ENCODE data around the gene KCNJ16.

KCNJ16 gene

GRCh38 chr17:70078994-70079531, 4.0 kb downstream of the KCNJ16 start:
- DNase-seq (ENCODE audit: low read depth): no peak
- no peak for TF ChIP-seq CTCF (IDR thresholded peaks at IDR 0.05; ENCODE audit: control insufficient read depth, insufficient read depth, low read depth, low read length, missing control alignments)
- no peak overlapping the region for H3K4me3 ChIP-seq (ENCODE audit: control insufficient read depth, low read depth, low read length)

- H3K4me3 ChIP-seq (ENCODE audit: control insufficient read depth, low read depth, low read length): no peak overlapping the region
- DNase-seq (ENCODE audit: low read depth): no peak
- no peak for TF ChIP-seq CTCF (IDR thresholded peaks at IDR 0.05; ENCODE audit: control insufficient read depth, insufficient read depth, low read depth, low read length, missing control alignments)
Measured at GRCh38 chr17:70080541-70081347, 5.7 kb downstream of the KCNJ16 start.

GRCh38 chr17:70081885-70082284, 6.9 kb downstream of the KCNJ16 start:
- DNase-seq (ENCODE audit: low read depth): no peak
- no peak for TF ChIP-seq CTCF (IDR thresholded peaks at IDR 0.05; ENCODE audit: control insufficient read depth, insufficient read depth, low read depth, low read length, missing control alignments)
- no peak overlapping the region for H3K4me3 ChIP-seq (ENCODE audit: control insufficient read depth, low read depth, low read length)

- DNase-seq (ENCODE audit: low read depth): no peak
- TF ChIP-seq CTCF (IDR thresholded peaks at IDR 0.05; ENCODE audit: control insufficient read depth, insufficient read depth, low read depth, low read length, missing control alignments): no peak
Measured at GRCh38 chr17:70084476-70084875, 9.5 kb downstream of the KCNJ16 start.

GRCh38 chr17:70086516-70086915, 11.5 kb downstream of the KCNJ16 start:
- no peak for TF ChIP-seq CTCF (IDR thresholded peaks at IDR 0.05; ENCODE audit: control insufficient read depth, insufficient read depth, low read depth, low read length, missing control alignments)
- H3K4me3 ChIP-seq (ENCODE audit: control insufficient read depth, low read depth, low read length): no peak overlapping the region

More at GRCh38 chr17:70084476-70084875, 9.5 kb downstream of the KCNJ16 start:
- H3K4me3 ChIP-seq (ENCODE audit: control insufficient read depth, low read depth, low read length): no peak overlapping the region

GRCh38 chr17:70089513-70090148, 14.6 kb downstream of the KCNJ16 start:
- no peak for DNase-seq (ENCODE audit: low read depth)
- no peak for TF ChIP-seq CTCF (IDR thresholded peaks at IDR 0.05; ENCODE audit: control insufficient read depth, insufficient read depth, low read depth, low read length, missing control alignments)

More at GRCh38 chr17:70086516-70086915, 11.5 kb downstream of the KCNJ16 start:
- DNase-seq (ENCODE audit: low read depth): no peak

More at GRCh38 chr17:70089513-70090148, 14.6 kb downstream of the KCNJ16 start:
- no peak overlapping the region for H3K4me3 ChIP-seq (ENCODE audit: control insufficient read depth, low read depth, low read length)

Measured in AG09309 (cell line).